Skeletal muscle satellite cell (primary cell): ENCODE results near the gene GPC1.

ENCODE experiments used
- H3K27me3 ChIP-seq: 2 replicates; pipeline ENCODE4 v1.7.0; 2013; ENCODE audit warnings: low read length; ENCODE audit not compliant: control insufficient read depth, insufficient read depth
- H3K36me3 ChIP-seq: 2 replicates; pipeline ENCODE4 v1.7.0; 2013; ENCODE audit warnings: mild to moderate bottlenecking, control low read depth, low read length; ENCODE audit not compliant: insufficient read depth
- H3K4me1 ChIP-seq: 2 replicates; pipeline ENCODE4 v1.7.0; 2013; ENCODE audit warnings: low read length; ENCODE audit not compliant: control insufficient read depth, insufficient read depth
- H3K4me2 ChIP-seq: 2 replicates; pipeline ENCODE4 v1.7.0; 2013; ENCODE audit warnings: mild to moderate bottlenecking, low read length
- H3K4me3 ChIP-seq: 2 replicates; pipeline ENCODE4 v1.7.0; 2013; ENCODE audit warnings: low read length
- H3K9ac ChIP-seq: 2 replicates; pipeline ENCODE4 v1.7.0; 2013; ENCODE audit warnings: mild to moderate bottlenecking, low read depth, low read length, moderate library complexity
- H3K9me3 ChIP-seq: replicated peaks from 2 replicates; pipeline ENCODE4 v1.7.0; 2013; ENCODE audit warnings: mild to moderate bottlenecking, control low read depth, low read length

Gene GPC1

GRCh38 chr2:240420206-240421104 lies 15.0 kb upstream of the GPC1 start:
- Histone ChIP-seq H3K36me3 (no peaks in the 10 kb centered on the region), H3K4me1 (no peaks in the 10 kb centered on the region), H3K27me3 (peaks cover 16% of the 10 kb centered on the region), H3K9ac (no peak overlapping the region), H3K4me2 (no peak overlapping the region), H3K9me3 (peaks cover 6% of the 10 kb centered on the region), H3K4me3 (no peak overlapping the region)

DNA sequence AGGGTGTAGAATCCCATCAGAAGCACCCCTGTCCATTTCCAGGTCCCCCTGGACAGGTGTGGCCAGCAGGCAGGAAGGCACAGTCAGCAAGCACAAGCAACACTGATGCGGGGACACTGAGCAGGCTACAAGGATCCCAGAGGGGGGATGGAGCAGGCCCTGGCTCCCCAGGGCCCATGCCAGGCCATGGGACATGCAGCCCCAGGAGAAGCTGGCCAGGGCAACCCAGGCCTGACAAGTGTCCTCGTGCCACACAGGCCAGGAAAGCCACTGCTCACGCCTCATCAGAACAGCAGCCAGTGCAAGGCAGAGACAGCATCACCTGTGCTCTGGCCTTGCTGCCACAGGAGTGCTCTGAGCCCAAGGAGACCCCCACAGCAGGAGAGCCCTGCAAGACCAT lies 14.1 kb upstream of the GPC1 start:
- no peaks in the 10 kb centered on the region for H3K36me3 ChIP-seq
- no peak overlapping the region for H3K4me2 ChIP-seq
- no peak overlapping the region for H3K4me3 ChIP-seq
- peaks cover 6% of the 10 kb centered on the region for H3K9me3 ChIP-seq
- H3K27me3 ChIP-seq, result peaks cover 25% of the 10 kb centered on the region
- H3K9ac ChIP-seq, result no peak overlapping the region
- H3K4me1 ChIP-seq, result no peaks in the 10 kb centered on the region

DNA sequence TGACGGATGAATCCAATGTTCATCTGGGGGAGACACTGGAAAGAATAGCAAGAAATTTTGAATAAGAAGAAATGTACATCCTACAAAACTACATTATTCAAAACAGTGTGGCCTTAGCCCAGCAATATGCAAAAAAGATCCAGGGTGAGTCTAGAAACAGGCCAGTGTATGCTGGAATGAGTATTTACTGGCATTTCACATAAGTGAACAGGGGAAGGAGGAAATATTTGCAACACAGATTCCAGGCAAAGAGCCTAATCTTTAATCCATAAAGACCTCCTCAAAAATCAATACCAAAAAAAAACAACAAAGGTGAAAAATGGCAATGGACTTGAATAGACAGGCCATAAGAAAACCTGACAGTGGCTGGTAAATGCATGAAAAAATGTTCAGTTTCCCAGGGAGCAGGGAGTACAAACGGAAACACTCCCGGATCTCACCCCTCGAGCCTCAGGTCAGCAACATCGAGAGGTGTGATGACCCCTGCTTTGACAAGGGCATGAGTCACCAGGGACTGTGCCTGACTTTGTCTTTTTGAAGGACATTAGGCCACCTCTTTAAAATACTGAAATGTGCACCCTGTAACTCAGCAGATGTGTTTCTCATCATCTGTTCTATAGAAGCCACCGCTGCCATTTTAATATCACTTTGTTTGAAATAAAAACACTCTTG lies 12.7 kb upstream of the GPC1 start:
- Histone ChIP-seq H3K36me3 (no peaks in the 10 kb centered on the region), H3K9me3 (peaks cover 6% of the 10 kb centered on the region), H3K4me3 (no peak overlapping the region), H3K4me1 (no peaks in the 10 kb centered on the region), H3K27me3 (peaks cover 29% of the 10 kb centered on the region), H3K9ac (no peak overlapping the region), H3K4me2 (no peak overlapping the region)

DNA sequence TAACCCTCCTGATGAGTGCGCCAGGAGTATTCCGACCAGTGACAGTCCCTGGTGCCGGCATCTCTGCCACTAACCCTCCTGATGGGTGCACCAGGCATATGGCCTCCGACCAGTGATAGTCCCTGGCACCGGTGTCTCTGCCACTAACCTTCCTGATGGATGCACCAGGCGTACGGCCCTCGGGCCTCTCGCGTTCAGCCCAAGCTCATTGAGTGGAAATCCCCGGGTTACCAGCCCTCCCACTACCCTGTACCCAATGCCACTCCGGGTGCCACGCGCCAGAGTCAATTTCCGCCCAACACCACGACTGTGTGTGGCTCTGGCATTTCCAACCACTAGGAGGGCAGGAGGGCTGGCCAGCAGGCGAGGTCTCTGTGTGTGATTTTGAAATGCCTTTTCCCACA lies 11.7 kb upstream of the GPC1 start:
- Histone ChIP-seq H3K4me2 (no peak overlapping the region), H3K9me3 (peaks cover 6% of the 10 kb centered on the region), H3K27me3 (peaks cover 29% of the 10 kb centered on the region)

GRCh38 chr2:240424341-240425235 lies 10.9 kb upstream of the GPC1 start:
- H3K4me3 ChIP-seq, result no peak overlapping the region
- H3K9me3 ChIP-seq, result peaks cover 6% of the 10 kb centered on the region
- no peak overlapping the region for H3K4me2 ChIP-seq
- H3K9ac ChIP-seq, result no peak overlapping the region
- peaks cover 29% of the 10 kb centered on the region for H3K27me3 ChIP-seq
- no peaks in the 10 kb centered on the region for H3K4me1 ChIP-seq
- no peaks in the 10 kb centered on the region for H3K36me3 ChIP-seq

More for the DNA sequence above, 11.7 kb upstream of the GPC1 start:
- no peaks in the 10 kb centered on the region for H3K36me3 ChIP-seq
- H3K9ac ChIP-seq, result no peak overlapping the region
- H3K4me1 ChIP-seq, result no peaks in the 10 kb centered on the region
- H3K4me3 ChIP-seq, result no peak overlapping the region

DNA sequence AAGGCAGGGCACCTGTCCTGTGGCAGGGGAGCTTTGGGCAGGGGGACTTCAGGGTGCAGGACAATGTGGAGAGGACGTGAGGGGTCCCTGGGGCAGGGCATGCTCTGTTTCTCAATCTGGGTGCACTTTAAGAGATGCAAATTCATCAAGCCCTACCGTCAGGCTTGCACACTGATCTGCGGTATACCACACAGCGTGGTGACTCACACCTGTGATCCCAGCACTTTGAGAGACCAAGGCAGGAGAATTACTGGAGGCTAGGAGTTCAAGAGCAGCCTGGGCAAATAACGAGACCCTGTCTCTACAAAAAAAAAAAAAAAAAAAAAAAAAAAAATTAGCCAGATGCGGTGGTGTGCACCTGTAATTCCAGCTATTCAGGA lies 10.2 kb upstream of the GPC1 start:
- no peaks in the 10 kb centered on the region for H3K36me3 ChIP-seq
- no peak overlapping the region for H3K4me2 ChIP-seq
- peaks cover 6% of the 10 kb centered on the region for H3K9me3 ChIP-seq
- H3K4me3 ChIP-seq, result no peak overlapping the region
- H3K27me3 ChIP-seq, result peaks cover 29% of the 10 kb centered on the region
- no peak overlapping the region for H3K9ac ChIP-seq
- no peaks in the 10 kb centered on the region for H3K4me1 ChIP-seq

- H3K4me2 ChIP-seq, result no peak overlapping the region
- H3K4me1 ChIP-seq, result no peaks in the 10 kb centered on the region
- H3K36me3 ChIP-seq, result no peaks in the 10 kb centered on the region
- H3K9me3 ChIP-seq, result peaks cover 6% of the 10 kb centered on the region
- H3K27me3 ChIP-seq, result peaks cover 29% of the 10 kb centered on the region
- no peak overlapping the region for H3K9ac ChIP-seq
- H3K4me3 ChIP-seq, result no peak overlapping the region
These were observed 9.8 kb upstream of the GPC1 start for GRCh38 chr2:240425697-240426096.

GRCh38 chr2:240426845-240427721 lies 8.4 kb upstream of the GPC1 start:
- H3K36me3 ChIP-seq, result no peaks in the 10 kb centered on the region
- no peak overlapping the region for H3K4me3 ChIP-seq
- no peaks in the 10 kb centered on the region for H3K4me1 ChIP-seq
- H3K9ac ChIP-seq, result no peak overlapping the region
- H3K27me3 ChIP-seq, result peaks cover 29% of the 10 kb centered on the region
- no peaks in the 10 kb centered on the region for H3K9me3 ChIP-seq
- no peak overlapping the region for H3K4me2 ChIP-seq

GRCh38 chr2:240427729-240428128 lies 7.7 kb upstream of the GPC1 start:
- Histone ChIP-seq H3K4me1 (no peaks in the 10 kb centered on the region), H3K9me3 (no peaks in the 10 kb centered on the region), H3K9ac (no peak overlapping the region), H3K4me3 (no peak overlapping the region), H3K27me3 (peaks cover 29% of the 10 kb centered on the region), H3K4me2 (no peak overlapping the region), H3K36me3 (no peaks in the 10 kb centered on the region)

- Histone ChIP-seq H3K9ac (no peak overlapping the region), H3K4me1 (peaks cover under 1% of the 10 kb centered on the region), H3K4me3 (no peak overlapping the region), H3K4me2 (no peak overlapping the region), H3K9me3 (no peaks in the 10 kb centered on the region), H3K36me3 (no peaks in the 10 kb centered on the region), H3K27me3 (peaks cover 29% of the 10 kb centered on the region)
These were observed 7.2 kb upstream of the GPC1 start for GRCh38 chr2:240428245-240428644.
